Neural cell (in vitro differentiated cells): ENCODE measurements around the gene MYF6. TPM values are rescaled to one million over a fixed set of nuclear protein-coding genes. Genes with fewer than 3 reads are reported as not detected.

Source experiments
- H2AFZ ChIP-seq: fragments of 200-600, 300-800 bp; sonication (generic), shearing (Covaris generic); 2 replicates; pipeline ENCODE4 v1.6.0; 2014; ENCODE audit warnings: low read depth, mild to moderate bottlenecking, antibody characterized with exemption, low read length, moderate library complexity
- H3F3A ChIP-seq: fragments of 200-600 bp; shearing (Covaris generic); 2 replicates; pipeline ENCODE4 v1.6.1; 2016; ENCODE audit warnings: mild to moderate bottlenecking, moderate library complexity, mixed read lengths, antibody characterized with exemption, low read length; ENCODE audit not compliant: insufficient read depth, poor library complexity, severe bottlenecking
- H3K27ac ChIP-seq: fragments of 200-600, 300-800 bp; sonication (generic), shearing (Covaris generic); 2 replicates; pipeline ENCODE4 v1.5.1; 2014; ENCODE audit warnings: mild to moderate bottlenecking, low read length, moderate library complexity
- H3K27me3 ChIP-seq: fragments of 300-800, 200-600 bp; sonication (generic), shearing (Covaris generic); 2 replicates; pipeline ENCODE4 v1.6.0; 2014; ENCODE audit warnings: mild to moderate bottlenecking, low read depth, low read length, moderate library complexity; ENCODE audit not compliant: insufficient read depth
- H3K36me3 ChIP-seq: fragments of 300-800, 200-600 bp; sonication (generic), shearing (Covaris generic); 2 replicates; pipeline ENCODE4 v1.5.1; 2014; ENCODE audit warnings: mild to moderate bottlenecking, antibody characterized with exemption, low read length, moderate library complexity; ENCODE audit not compliant: insufficient read depth
- H3K4me2 ChIP-seq: fragments of 300-800, 200-600 bp; sonication (generic), shearing (Covaris generic); 2 replicates; pipeline ENCODE4 v1.6.0; 2014; ENCODE audit warnings: mild to moderate bottlenecking, low read length
- H3K4me3 ChIP-seq: fragments of 300-800, 200-600 bp; sonication (generic), shearing (Covaris generic); 2 replicates; pipeline ENCODE4 v1.5.1; 2014; ENCODE audit warnings: mild to moderate bottlenecking, low read length, moderate library complexity
- H3K79me2 ChIP-seq: fragments of 200-600 bp; shearing (Covaris generic); replicated peaks from 2 replicates; pipeline ENCODE4 v1.6.0; 2014; ENCODE audit warnings: mild to moderate bottlenecking, low read length, moderate library complexity; ENCODE audit not compliant: insufficient read depth
- H3K9ac ChIP-seq: fragments of 300-800, 200-600 bp; sonication (generic), shearing (Covaris generic); 2 replicates; pipeline ENCODE4 v1.6.1; 2016; ENCODE audit warnings: mild to moderate bottlenecking, low read length, mixed read lengths
- H3K9me2 ChIP-seq: fragments of 200-600 bp; shearing (Covaris generic); 2 replicates; pipeline ENCODE4 v1.6.1; 2016; ENCODE audit warnings: mild to moderate bottlenecking, low read length, mixed read lengths; ENCODE audit not compliant: insufficient read depth
- H3K9me3 ChIP-seq: fragments of 200-600, 300-800 bp; sonication (generic), shearing (Covaris generic); 2 replicates; pipeline ENCODE4 v1.6.1; 2016; ENCODE audit warnings: mild to moderate bottlenecking, mixed run types, low read length, moderate library complexity, mixed read lengths
- H4K20me1 ChIP-seq: fragments of 200-600 bp; shearing (Covaris generic); 2 replicates; pipeline ENCODE4 v1.6.1; 2016; ENCODE audit warnings: mild to moderate bottlenecking, mixed run types; ENCODE audit not compliant: insufficient read depth
- EP300 ChIP-seq: fragments of 450-650 bp; conservative IDR thresholded peaks from 2 replicates; pipeline ENCODE4 v1.6.1; 2014; ENCODE audit warnings: antibody characterized with exemption, mild to moderate bottlenecking, moderate library complexity; ENCODE audit not compliant: poor library complexity, severe bottlenecking
- EZH2 ChIP-seq: fragments of 200-600, 300-800 bp; shearing (Covaris generic), sonication (generic); IDR thresholded peaks from 2 replicates; pipeline ENCODE4 v1.6.1; 2014; ENCODE audit warnings: antibody characterized with exemption, low read length, borderline replicate concordance, mild to moderate bottlenecking; ENCODE audit not compliant: insufficient read depth, poor library complexity, severe bottlenecking
- MXI1 ChIP-seq: fragments of 450-650 bp; conservative IDR thresholded peaks from 2 replicates; pipeline ENCODE4 v1.6.1; 2014; ENCODE audit warnings: antibody characterized with exemption, mild to moderate bottlenecking; ENCODE audit not compliant: poor library complexity, severe bottlenecking
- POLR2AphosphoS5 ChIP-seq: IDR thresholded peaks from 2 replicates; pipeline ENCODE4 v1.6.1; 2012
- RAD21 ChIP-seq: fragments of 450-650 bp; conservative IDR thresholded peaks from 2 replicates; pipeline ENCODE4 v1.6.1; 2014; ENCODE audit warnings: antibody characterized with exemption, mild to moderate bottlenecking, moderate library complexity
- SMC3 ChIP-seq: fragments of 450-650 bp; conservative IDR thresholded peaks from 2 replicates; pipeline ENCODE4 v1.6.1; 2014; ENCODE audit warnings: antibody characterized with exemption, mild to moderate bottlenecking, moderate library complexity; ENCODE audit not compliant: poor library complexity
- TAF1 ChIP-seq: IDR thresholded peaks from 2 replicates; pipeline ENCODE4 v1.6.1; 2012; ENCODE audit warnings: low read depth
- polyA plus RNA-seq: library from polyadenylated mRNA; depleted of rRNA; stranded (reverse); fragments of >200 nt; gene quantifications from 2 replicates; pipeline ENCODE4 v1.2.3, GENCODE V29; 2014
- TF ChIP-seq, protein P1 (sequence below): fragments of 450-650 bp; IDR thresholded peaks from 2 replicates; pipeline ENCODE4 v1.5.1; 2014; ENCODE audit warnings: antibody characterized with exemption, mild to moderate bottlenecking, moderate library complexity; ENCODE audit not compliant: poor library complexity, severe bottlenecking
- TF ChIP-seq, protein P2 (sequence below): IDR thresholded peaks from 2 replicates; pipeline ENCODE4 v1.6.1; 2012; ENCODE audit warnings: borderline replicate concordance

MYF6 gene
- polyA plus RNA-seq, 1 donor from 2014 or later = not detected

DNA sequence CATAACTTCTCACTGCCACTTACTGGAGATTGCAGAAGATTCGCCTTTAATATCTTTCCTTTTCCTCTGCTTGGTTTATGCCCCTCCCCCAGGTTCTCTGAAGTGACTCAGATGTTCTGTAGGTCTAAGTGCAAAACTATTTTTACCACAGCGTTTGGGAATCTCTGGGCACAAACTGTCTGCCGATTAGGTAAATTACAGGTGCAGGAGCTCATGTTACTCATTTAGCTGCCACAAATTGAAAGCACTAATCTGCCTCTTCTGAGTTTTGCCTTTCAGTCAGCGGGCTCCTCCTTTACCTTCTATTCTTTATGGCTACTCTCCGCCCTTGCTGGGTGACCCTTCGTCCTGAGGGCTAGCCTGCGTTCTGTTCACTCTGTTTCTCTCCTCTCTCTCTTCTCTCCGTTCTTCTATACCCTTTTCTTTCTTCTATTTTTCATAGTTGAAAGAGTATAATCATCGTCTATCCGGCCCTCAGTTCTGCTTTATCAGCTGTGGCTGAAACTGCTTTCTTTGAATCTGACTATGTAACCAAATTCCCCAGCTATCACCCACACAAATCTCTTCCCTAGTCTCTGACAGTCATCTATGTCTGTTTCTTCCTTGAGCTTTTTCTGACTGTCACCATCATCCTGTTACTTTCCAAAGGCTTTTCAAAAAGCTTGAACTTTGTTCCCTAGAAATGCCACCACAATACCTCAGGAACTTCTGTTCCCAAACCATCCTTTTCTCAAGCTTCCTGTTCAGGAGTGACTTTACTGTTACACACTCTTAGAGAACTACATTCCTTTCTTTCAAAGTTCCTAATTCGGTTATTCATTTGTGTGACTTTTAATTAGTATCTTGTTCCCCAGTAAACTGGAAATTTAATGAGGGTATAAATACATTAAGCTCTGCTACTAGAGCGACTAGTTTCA lies 4.3 kb upstream of the MYF6 start:
- Histone ChIP-seq H2AFZ (no peak overlapping the region), H3K36me3 (no peaks in the 10 kb centered on the region), H3K9me2 (no peaks in the 10 kb centered on the region), H3K4me2 (no peak overlapping the region), H3F3A (no peaks in the 10 kb centered on the region), H4K20me1 (no peaks in the 10 kb centered on the region), H3K4me3 (no peak overlapping the region), H3K9me3 (no peaks in the 10 kb centered on the region), H3K27ac (no peak overlapping the region), H3K9ac (no peak overlapping the region), H3K27me3 (peaks cover 15% of the 10 kb centered on the region), H3K79me2 (no peaks in the 10 kb centered on the region)
- TF ChIP-seq MXI1 (no peak), TAF1 (no peak), EZH2 (no peak), RAD21 (no peak), SMC3 (no peak), EP300 (no peak), POLR2AphosphoS5 (no peak)
- TF ChIP-seq, protein P1, sequence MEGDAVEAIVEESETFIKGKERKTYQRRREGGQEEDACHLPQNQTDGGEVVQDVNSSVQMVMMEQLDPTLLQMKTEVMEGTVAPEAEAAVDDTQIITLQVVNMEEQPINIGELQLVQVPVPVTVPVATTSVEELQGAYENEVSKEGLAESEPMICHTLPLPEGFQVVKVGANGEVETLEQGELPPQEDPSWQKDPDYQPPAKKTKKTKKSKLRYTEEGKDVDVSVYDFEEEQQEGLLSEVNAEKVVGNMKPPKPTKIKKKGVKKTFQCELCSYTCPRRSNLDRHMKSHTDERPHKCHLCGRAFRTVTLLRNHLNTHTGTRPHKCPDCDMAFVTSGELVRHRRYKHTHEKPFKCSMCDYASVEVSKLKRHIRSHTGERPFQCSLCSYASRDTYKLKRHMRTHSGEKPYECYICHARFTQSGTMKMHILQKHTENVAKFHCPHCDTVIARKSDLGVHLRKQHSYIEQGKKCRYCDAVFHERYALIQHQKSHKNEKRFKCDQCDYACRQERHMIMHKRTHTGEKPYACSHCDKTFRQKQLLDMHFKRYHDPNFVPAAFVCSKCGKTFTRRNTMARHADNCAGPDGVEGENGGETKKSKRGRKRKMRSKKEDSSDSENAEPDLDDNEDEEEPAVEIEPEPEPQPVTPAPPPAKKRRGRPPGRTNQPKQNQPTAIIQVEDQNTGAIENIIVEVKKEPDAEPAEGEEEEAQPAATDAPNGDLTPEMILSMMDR = no peak
- TF ChIP-seq, protein P2, sequence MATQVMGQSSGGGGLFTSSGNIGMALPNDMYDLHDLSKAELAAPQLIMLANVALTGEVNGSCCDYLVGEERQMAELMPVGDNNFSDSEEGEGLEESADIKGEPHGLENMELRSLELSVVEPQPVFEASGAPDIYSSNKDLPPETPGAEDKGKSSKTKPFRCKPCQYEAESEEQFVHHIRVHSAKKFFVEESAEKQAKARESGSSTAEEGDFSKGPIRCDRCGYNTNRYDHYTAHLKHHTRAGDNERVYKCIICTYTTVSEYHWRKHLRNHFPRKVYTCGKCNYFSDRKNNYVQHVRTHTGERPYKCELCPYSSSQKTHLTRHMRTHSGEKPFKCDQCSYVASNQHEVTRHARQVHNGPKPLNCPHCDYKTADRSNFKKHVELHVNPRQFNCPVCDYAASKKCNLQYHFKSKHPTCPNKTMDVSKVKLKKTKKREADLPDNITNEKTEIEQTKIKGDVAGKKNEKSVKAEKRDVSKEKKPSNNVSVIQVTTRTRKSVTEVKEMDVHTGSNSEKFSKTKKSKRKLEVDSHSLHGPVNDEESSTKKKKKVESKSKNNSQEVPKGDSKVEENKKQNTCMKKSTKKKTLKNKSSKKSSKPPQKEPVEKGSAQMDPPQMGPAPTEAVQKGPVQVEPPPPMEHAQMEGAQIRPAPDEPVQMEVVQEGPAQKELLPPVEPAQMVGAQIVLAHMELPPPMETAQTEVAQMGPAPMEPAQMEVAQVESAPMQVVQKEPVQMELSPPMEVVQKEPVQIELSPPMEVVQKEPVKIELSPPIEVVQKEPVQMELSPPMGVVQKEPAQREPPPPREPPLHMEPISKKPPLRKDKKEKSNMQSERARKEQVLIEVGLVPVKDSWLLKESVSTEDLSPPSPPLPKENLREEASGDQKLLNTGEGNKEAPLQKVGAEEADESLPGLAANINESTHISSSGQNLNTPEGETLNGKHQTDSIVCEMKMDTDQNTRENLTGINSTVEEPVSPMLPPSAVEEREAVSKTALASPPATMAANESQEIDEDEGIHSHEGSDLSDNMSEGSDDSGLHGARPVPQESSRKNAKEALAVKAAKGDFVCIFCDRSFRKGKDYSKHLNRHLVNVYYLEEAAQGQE = no peak

DNA sequence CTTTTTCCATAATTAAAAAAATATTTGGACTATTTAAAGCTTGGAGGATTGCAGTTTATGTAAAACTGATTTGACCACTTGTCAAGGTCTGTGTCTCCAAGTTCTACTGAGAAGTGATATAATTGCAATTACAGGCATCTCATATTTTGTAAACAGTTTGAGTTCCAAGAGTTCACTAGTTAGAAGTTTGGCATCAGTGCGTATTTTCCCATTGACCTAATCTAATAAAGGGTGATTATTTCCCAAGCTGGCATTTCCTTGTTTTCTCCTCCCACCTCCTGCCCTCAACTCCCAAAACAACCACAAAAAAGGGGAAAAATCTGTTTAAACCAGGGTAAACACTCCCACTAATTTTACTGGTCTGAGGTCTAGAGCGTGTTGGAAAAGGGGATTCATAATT lies 3.0 kb upstream of the MYF6 start:
- Histone ChIP-seq H3K9me3 (no peaks in the 10 kb centered on the region), H3K36me3 (no peaks in the 10 kb centered on the region), H3K79me2 (no peaks in the 10 kb centered on the region)

More for the DNA sequence above, 3.0 kb upstream of the MYF6 start:
- no peak overlapping the region for H3K27ac ChIP-seq
- no peak overlapping the region for H3K4me2 ChIP-seq
- H2AFZ ChIP-seq = no peak overlapping the region
- H4K20me1 ChIP-seq = no peaks in the 10 kb centered on the region
- no peaks in the 10 kb centered on the region for H3K9me2 ChIP-seq
- TF ChIP-seq, protein P1 = no peak
- no peak for TF ChIP-seq SMC3
- TF ChIP-seq EP300 = no peak
- no peak for TF ChIP-seq MXI1
- no peak for TF ChIP-seq EZH2
- TF ChIP-seq TAF1 = no peak
- TF ChIP-seq, protein P2 = no peak
- no peak for TF ChIP-seq RAD21
- no peak for TF ChIP-seq POLR2AphosphoS5
- no peak overlapping the region for H3K4me3 ChIP-seq
- H3F3A ChIP-seq = no peaks in the 10 kb centered on the region
- no peak overlapping the region for H3K9ac ChIP-seq
- H3K27me3 ChIP-seq = peaks cover 28% of the 10 kb centered on the region
